Colonic mucosa (tissue), 4 donors: Measurements from ENCODE around the gene FGFR4. TPM values are rescaled to one million over a fixed set of nuclear protein-coding genes. Genes with fewer than 3 reads are reported as not detected.

Experiments
- DNase-seq: peaks from one replicate; pipeline ENCODE4 v3.0.0-alpha.2; 2020
- H3K27ac ChIP-seq: fragments of 200-600 bp; one replicate; pipeline ENCODE4 v1.8.0; 2021
- H3K27me3 ChIP-seq: fragments of 200-600 bp; one replicate; pipeline ENCODE4 v1.8.0; 2021
- H3K36me3 ChIP-seq: fragments of 200-600 bp; one replicate; pipeline ENCODE4 v1.8.0; 2021
- H3K4me1 ChIP-seq: fragments of 200-600 bp; one replicate; pipeline ENCODE4 v1.8.0; 2021; ENCODE audit warnings: mild to moderate bottlenecking
- H3K4me3 ChIP-seq: fragments of 200-600 bp; one replicate; pipeline ENCODE4 v1.8.0; 2021
- H3K9ac ChIP-seq, 2 donors: one replicate each; pipeline ENCODE4 v1.7.0; 2013; ENCODE audit warnings: control low read depth in 2 of 2, low read depth in 2 of 2, low read length in 2 of 2
- H3K9me3 ChIP-seq: fragments of 200-600 bp; one replicate; pipeline ENCODE4 v1.8.0; 2021
- CTCF ChIP-seq: fragments of 200-600 bp; IDR thresholded peaks from one replicate; pipeline ENCODE4 v1.8.0; 2022; ENCODE audit warnings: antibody characterized with exemption, mild to moderate bottlenecking
- intact Hi-C: fragments of 100-400 bp; cut with DNase I; formaldehyde crosslinking; loops from one replicate; pipeline ENCODE4 v1.14.1; 2022
- total RNA-seq, 2 donors: library from RNA; stranded (reverse); fragmentation: NEBNext Ultra II Directional in 1 of 2; extraction: Animal tissue kit (Norgen Biotek cat#: 25700) in 1 of 2; gene quantifications; one replicate each; pipeline ENCODE4 v1.2.1, GENCODE V29; 2021
- donor health status: healthy.
- donor health status: DM: no; HTN: no; CAD: no.
- donor health status: DM: no; HTN: no; CAD: no.

Gene FGFR4
- total RNA-seq, 2 donors from 2014 or later = 58.7 to 118 TPM

DNA sequence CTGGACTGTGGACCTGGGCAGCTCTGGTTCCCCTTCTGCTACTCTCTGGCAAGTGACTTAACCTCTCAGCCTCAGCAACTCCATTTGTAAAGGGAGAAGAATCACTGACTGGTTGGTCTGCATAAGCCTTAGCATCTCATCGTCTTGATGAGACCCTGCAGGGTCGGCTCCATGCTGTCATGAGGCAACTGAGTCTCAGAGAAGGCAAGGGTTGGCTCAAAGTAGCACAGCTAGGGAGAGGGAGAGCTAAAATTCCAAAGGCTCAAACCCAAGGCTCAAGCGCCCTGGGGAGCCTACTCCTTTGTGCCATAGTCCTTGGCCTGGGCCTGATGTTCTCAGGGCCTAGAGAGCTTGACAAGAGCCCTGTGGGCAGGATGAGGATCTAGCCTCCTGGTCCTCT is 4.5 kb downstream of the FGFR4 start:
- Histone ChIP-seq H3K27me3 (no peaks in the 10 kb centered on the region), H3K4me1 (no peaks in the 10 kb centered on the region), H3K36me3 (no peaks in the 10 kb centered on the region), H3K4me3 (no peak overlapping the region), H3K27ac (no peak overlapping the region), H3K9ac (no peak overlapping the region), H3K9me3 (no peaks in the 10 kb centered on the region)
- TF ChIP-seq CTCF = no peak
- DNase-seq = no peak
- intact Hi-C loops = no loop called here

- Histone ChIP-seq H3K4me3 (no peak overlapping the region), H3K9ac (no peak overlapping the region), H3K27ac (no peak overlapping the region), H3K9me3 (no peaks in the 10 kb centered on the region), H3K36me3 (no peaks in the 10 kb centered on the region), H3K27me3 (no peaks in the 10 kb centered on the region), H3K4me1 (no peaks in the 10 kb centered on the region)
- no peak for DNase-seq
- intact Hi-C loops = no loop called here
- TF ChIP-seq CTCF = no peak
These were observed 5.7 kb downstream of the FGFR4 start for GRCh38 chr5:177092178-177093081.

GRCh38 chr5:177093082-177093712 is 6.5 kb downstream of the FGFR4 start:
- Histone ChIP-seq H3K4me3 (no peak overlapping the region), H3K36me3 (no peaks in the 10 kb centered on the region), H3K27ac (no peak overlapping the region), H3K4me1 (no peaks in the 10 kb centered on the region), H3K9ac (no peak overlapping the region), H3K9me3 (no peaks in the 10 kb centered on the region), H3K27me3 (no peaks in the 10 kb centered on the region)
- TF ChIP-seq CTCF = no peak
- DNase-seq = no peak
- intact Hi-C loops = no loop called here

DNA sequence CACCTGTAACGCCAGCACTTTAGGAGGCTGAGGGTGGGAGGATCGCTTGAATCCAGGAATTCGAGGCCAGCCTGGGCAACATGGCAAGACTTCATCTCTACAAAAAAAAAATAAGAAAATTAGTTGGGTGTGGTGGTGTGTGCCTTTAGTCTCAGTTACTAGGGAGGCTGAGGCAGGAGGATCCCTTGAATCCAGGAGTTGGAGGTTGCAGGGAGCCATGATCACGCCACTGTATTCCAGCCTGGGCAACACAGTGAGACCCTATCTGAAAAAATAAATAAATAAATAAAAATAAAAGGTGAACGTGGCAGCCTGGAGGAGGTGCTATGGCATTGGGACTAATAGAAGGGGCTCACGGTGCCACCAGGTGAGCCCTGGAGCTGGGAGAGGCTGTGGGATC is 7.1 kb downstream of the FGFR4 start:
- no peaks in the 10 kb centered on the region for H3K4me1 ChIP-seq
- H3K36me3 ChIP-seq = no peaks in the 10 kb centered on the region
- H3K4me3 ChIP-seq = no peak overlapping the region
- no peak overlapping the region for H3K9ac ChIP-seq
- DNase-seq = no peak
- intact Hi-C loops = no loop called here
- no peaks in the 10 kb centered on the region for H3K27me3 ChIP-seq
- no peaks in the 10 kb centered on the region for H3K9me3 ChIP-seq
- no peak overlapping the region for H3K27ac ChIP-seq
- no peak for TF ChIP-seq CTCF

DNA sequence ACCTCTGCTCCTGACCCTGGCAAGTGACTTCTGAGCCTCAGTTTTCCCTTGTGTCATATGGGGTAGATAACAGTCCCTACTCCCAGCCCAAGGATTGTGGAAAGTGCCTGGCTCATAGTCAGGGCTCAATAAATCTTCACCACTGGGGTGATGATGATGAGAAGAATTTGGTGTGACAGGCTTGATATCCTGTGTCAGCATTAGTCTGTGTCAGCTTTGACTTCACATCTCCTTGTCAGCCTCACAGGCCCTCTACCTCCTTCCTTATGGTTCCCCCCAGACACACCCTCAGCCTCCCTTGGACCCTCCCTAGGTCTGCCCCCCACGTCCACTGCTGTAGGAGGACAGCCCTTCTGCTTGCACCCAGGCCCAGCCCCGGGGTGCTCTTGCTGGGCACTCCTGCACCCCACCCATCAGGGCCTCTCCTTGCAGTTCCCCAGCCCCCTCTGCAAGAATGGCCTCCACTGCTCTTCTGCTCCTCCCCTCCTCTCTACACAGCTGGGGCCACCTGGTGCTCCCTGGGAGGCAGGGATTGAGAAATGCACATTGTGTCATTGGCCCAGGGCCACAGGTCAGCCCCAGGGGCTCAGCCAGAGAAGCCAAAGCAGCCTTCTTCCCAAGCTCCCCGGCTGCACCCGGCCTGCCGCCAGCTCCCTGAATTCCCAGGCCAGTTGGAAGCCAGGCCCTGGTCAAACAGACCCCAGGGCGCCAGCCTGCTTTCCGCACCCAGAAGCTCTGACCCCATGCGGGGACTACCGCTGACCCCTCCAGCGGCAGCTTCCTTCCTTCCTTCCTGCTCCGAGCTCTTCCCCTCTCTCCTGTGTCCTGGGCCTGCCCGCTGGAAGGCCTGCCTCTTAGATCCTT is 7.7 kb downstream of the FGFR4 start:
- no peak overlapping the region for H3K9ac ChIP-seq
- TF ChIP-seq CTCF = no peak
- no peak overlapping the region for H3K4me3 ChIP-seq
- H3K27ac ChIP-seq = peak overlapping the region; percentile 10
- H3K36me3 ChIP-seq = no peaks in the 10 kb centered on the region
- H3K9me3 ChIP-seq = no peaks in the 10 kb centered on the region
- peak; percentile 75 for DNase-seq
- intact Hi-C loops = no loop called here
- H3K27me3 ChIP-seq = no peaks in the 10 kb centered on the region
- H3K4me1 ChIP-seq = no peaks in the 10 kb centered on the region
